IMR-90 (cell line): ENCODE data around the gene IL4R. TPM values are rescaled to one million over a fixed set of nuclear protein-coding genes. Genes with fewer than 3 reads are reported as not detected.

Experiments
- polyA plus RNA-seq, 3 experiments: library from polyadenylated mRNA; depleted of rRNA; stranded (reverse); fragments of >200 nt; gene quantifications; 2 replicates each; pipeline ENCODE4 v1.2.3, GENCODE V29; 2012; ENCODE audit warnings: low replicate concordance in 1 of 3
- total RNA-seq: library from RNA; depleted of rRNA; stranded (reverse); fragments of >200 nt; gene quantifications from 2 replicates; pipeline ENCODE4 v1.2.3, GENCODE V29; 2012; rRNA removed

Gene IL4R
- total and polyA plus RNA-seq, 2 of the 4 experiments (the other 2 are of a cell fraction), result 6.3 to 18.7 TPM

Other genes with a start within 250 kb of the IL4R start
- not detected in 2 replicates for gene C16orf82, start 247.0 kb upstream of the IL4R start, total RNA-seq
- not detected in 2 replicates for gene C16orf82, start 247.0 kb upstream of the IL4R start, polyA plus RNA-seq (2012; rRNA removed)
- 3.2 and 3.6 TPM in 2 replicates for gene KDM8, start 110.4 kb upstream of the IL4R start, total RNA-seq
- 3.8 and 4.3 TPM in 2 replicates for gene KDM8, start 110.4 kb upstream of the IL4R start, polyA plus RNA-seq (2012; rRNA removed)
- 120 and 130 TPM in 2 replicates for gene NSMCE1, start 45.2 kb upstream of the IL4R start, total RNA-seq
- 47.5 and 48.0 TPM in 2 replicates for gene NSMCE1, start 45.2 kb upstream of the IL4R start, polyA plus RNA-seq (2012; rRNA removed)
- gene IL21R, start 88.2 kb downstream of the IL4R start, total RNA-seq, result 0.72 and 0.83 TPM in 2 replicates
- gene IL21R, start 88.2 kb downstream of the IL4R start, polyA plus RNA-seq (2012; rRNA removed), result 0.83 and 0.97 TPM in 2 replicates
- 62.5 and 68.1 TPM in 2 replicates for gene GTF3C1, start 235.9 kb downstream of the IL4R start, total RNA-seq
- gene GTF3C1, start 235.9 kb downstream of the IL4R start, polyA plus RNA-seq (2012; rRNA removed), result 50.8 and 53.6 TPM in 2 replicates
- gene KATNIP, start 236.2 kb downstream of the IL4R start, total RNA-seq, result 16.7 and 18.9 TPM in 2 replicates
- gene KATNIP, start 236.2 kb downstream of the IL4R start, polyA plus RNA-seq (2012; rRNA removed), result 17.5 and 18.6 TPM in 2 replicates